NCI-H446 treated with DMSO at 0.1 percent for 48 hours (cell line): Measurements from ENCODE around the gene DFFA.
"Not testable (repeated sequence)": the region's sequence is repeated elsewhere in the genome, so short reads cannot be mapped to it uniquely, and the experiment has no call there.

Experiments
- DNase-seq: peaks from one replicate; lab custom pipeline; 2025; lab: John Stamatoyannopoulos, UW

DFFA gene

GRCh38 chr1:10472220-10473144 lies at the start of gene DFFA:
Gene DFFA, minus strand, starts transcription at chr1:10472529. Its CDS starts 71 bp downstream, at chr1:10472458.
- DNase-seq, result peak; percentile 96

- no peak for DNase-seq
Measured at GRCh38 chr1:10521537-10522157, 49.3 kb upstream of the DFFA start.

GRCh38 chr1:10520952-10521351 lies 48.6 kb upstream of the DFFA start:
- DNase-seq, result no peak

- DNase-seq, result no peak
Measured at GRCh38 chr1:10520497-10520896, 48.2 kb upstream of the DFFA start.

- no peak for DNase-seq
Measured at GRCh38 chr1:10519016-10519417, 46.7 kb upstream of the DFFA start.

- no peak for DNase-seq
Measured at GRCh38 chr1:10517677-10517982, 45.3 kb upstream of the DFFA start.

GRCh38 chr1:10516925-10517676 lies 44.8 kb upstream of the DFFA start:
- no peak for DNase-seq

- DNase-seq, result no peak
Measured at GRCh38 chr1:10515976-10516750, 43.8 kb upstream of the DFFA start.

- no peak for DNase-seq
Measured at GRCh38 chr1:10515301-10515975, 43.1 kb upstream of the DFFA start.

- peak; percentile 9 for DNase-seq
Measured at GRCh38 chr1:10514490-10515235, 42.3 kb upstream of the DFFA start.

- no peak for DNase-seq
Measured at GRCh38 chr1:10513199-10513598, 40.9 kb upstream of the DFFA start.

GRCh38 chr1:10511494-10511885 lies 39.2 kb upstream of the DFFA start:
- DNase-seq, result no peak

GRCh38 chr1:10510520-10511493 lies 38.5 kb upstream of the DFFA start:
- peak; percentile 56 for DNase-seq

GRCh38 chr1:10509809-10510509 lies 37.6 kb upstream of the DFFA start:
- no peak for DNase-seq

- no peak for DNase-seq
Measured at GRCh38 chr1:10508511-10508951, 36.2 kb upstream of the DFFA start.

- DNase-seq, result peak; percentile 65
Measured at GRCh38 chr1:10507111-10507879, 35.0 kb upstream of the DFFA start.

GRCh38 chr1:10506677-10507047 lies 34.3 kb upstream of the DFFA start:
- no peak for DNase-seq

- DNase-seq, result not testable (repeated sequence)
Measured at GRCh38 chr1:10506046-10506676, 33.8 kb upstream of the DFFA start.
